H1 (cell line): Measurements from ENCODE around the gene TNF. TPM values are rescaled to one million over a fixed set of nuclear protein-coding genes. Genes with fewer than 3 reads are reported as not detected.

Source experiments
- CTCF ChIA-PET: fragments of 300-600 bp; sonication (Branson Sonifier 250); formaldehyde crosslinking; loops from one replicate; lab custom pipeline; 2021; ENCODE audit not compliant: partially characterized antibody; lab: Charles Lee
- POLR2A ChIA-PET: fragments of 300-600 bp; sonication (Branson Sonifier 250); formaldehyde crosslinking; loops from one replicate; lab custom pipeline; 2021; ENCODE audit warnings: inconsistent platforms; ENCODE audit not compliant: partially characterized antibody; lab: Charles Lee
- DNase-seq, 2 experiments: peaks; one replicate each; pipeline versions ENCODE4 v3.0.0 to v3.0.0-alpha.2; 2010 to 2022; ENCODE audit warnings: low spot score in 2 of 2, low read depth in 1 of 2, mixed read lengths in 1 of 2
- FAIRE-seq: peaks from 2 replicates; lab custom pipeline; 2011; peaks lifted over from hg19 to GRCh38; lab: Jason Lieb, UNC
- H2AFZ ChIP-seq: 2 replicates; pipeline ENCODE4 v1.8.1; 2012; ENCODE audit warnings: low read length, inconsistent platforms
- H2AK5ac ChIP-seq: 2 replicates; pipeline ENCODE4 v1.6.1; 2013; ENCODE audit warnings: low read depth, low read length
- H2BK120ac ChIP-seq: replicated peaks from 2 replicates; pipeline ENCODE3; 2013; ENCODE audit warnings: low read depth, low read length, inconsistent platforms
- H2BK12ac ChIP-seq: 2 replicates; pipeline ENCODE4 v1.6.1; 2013; ENCODE audit warnings: low read depth, low read length
- H2BK15ac ChIP-seq: 2 replicates; pipeline ENCODE4 v1.6.1; 2013; ENCODE audit warnings: low read length
- H2BK20ac ChIP-seq: 2 replicates; pipeline ENCODE4 v1.6.1; 2013; ENCODE audit warnings: low read length
- H2BK5ac ChIP-seq: 2 replicates; pipeline ENCODE4 v1.6.1; 2013; ENCODE audit warnings: low read depth, low read length
- H3K14ac ChIP-seq: 2 replicates; pipeline ENCODE4 v1.6.1; 2013; ENCODE audit warnings: inconsistent platforms; ENCODE audit not compliant: insufficient read length
- H3K18ac ChIP-seq: 2 replicates; pipeline ENCODE4 v1.6.1; 2013; ENCODE audit warnings: low read length; ENCODE audit errors: extremely low read depth
- H3K23ac ChIP-seq: 2 replicates; pipeline ENCODE4 v1.6.1; 2013; ENCODE audit warnings: inconsistent platforms; ENCODE audit not compliant: insufficient read length
- H3K23me2 ChIP-seq: 2 replicates; pipeline ENCODE4 v1.6.1; 2013; ENCODE audit warnings: low read depth, low read length
- H3K27ac ChIP-seq: 2 replicates; pipeline ENCODE4 v1.6.1; 2011; ENCODE audit warnings: low read depth, low read length, inconsistent platforms
- H3K27me3 ChIP-seq, 4 experiments: replicated peaks in 1 of 4; 1 replicate in 1 of 4; 2 replicates in 3 of 4; pipeline versions ENCODE4 v1.6.1 to v1.8.1; 2011 to 2013; ENCODE audit warnings: low read length in 3 of 4, mild to moderate bottlenecking in 3 of 4, inconsistent platforms in 2 of 4, mixed read lengths in 2 of 4, moderate library complexity in 1 of 4; ENCODE audit not compliant: control insufficient read depth in 3 of 4, insufficient read depth in 3 of 4; ENCODE audit errors: extremely low read depth in 1 of 4
- H3K36me3 ChIP-seq, 4 experiments: 2 replicates each; pipeline versions ENCODE4 v1.6.1 to v1.8.1; 2011 to 2013; ENCODE audit warnings: mild to moderate bottlenecking in 4 of 4, low read length in 3 of 4, moderate library complexity in 2 of 4, control low read depth in 1 of 4, inconsistent platforms in 1 of 4; ENCODE audit not compliant: insufficient read depth in 4 of 4, control insufficient read depth in 2 of 4
- H3K4ac ChIP-seq: replicated peaks from 2 replicates; pipeline ENCODE3; 2013; ENCODE audit warnings: low read length, low read depth, mixed read lengths, inconsistent platforms; ENCODE audit not compliant: insufficient read length
- H3K4me1 ChIP-seq, 4 experiments: replicated peaks in 1 of 4; 1 replicate in 1 of 4; 2 replicates in 3 of 4; pipeline versions ENCODE4 v1.6.1 to v1.8.1; 2011 to 2013; ENCODE audit warnings: low read length in 3 of 4, inconsistent platforms in 2 of 4, mixed read lengths in 1 of 4; ENCODE audit not compliant: insufficient read depth in 4 of 4, control insufficient read depth in 3 of 4
- H3K4me2 ChIP-seq, 2 experiments: 2 replicates each; pipeline versions ENCODE4 v1.6.1 to v1.8.1; 2011 to 2013; ENCODE audit warnings: low read depth in 2 of 2, low read length in 2 of 2, control low read depth in 1 of 2, inconsistent platforms in 1 of 2, mild to moderate bottlenecking in 1 of 2; ENCODE audit not compliant: insufficient read depth in 1 of 2
- H3K4me3 ChIP-seq, 4 experiments: fragments of 200-600, 300-600 bp in 1 of 4; sonication (generic), shearing (Covaris generic), sonication (Bioruptor Twin) in 1 of 4; 2 replicates each; pipeline versions ENCODE4 v1.5.1 to v1.8.1; 2011 to 2016; ENCODE audit warnings: low read length in 4 of 4, low read depth in 3 of 4, control low read depth in 2 of 4, inconsistent platforms in 2 of 4, mild to moderate bottlenecking in 2 of 4, mixed read lengths in 1 of 4, moderate library complexity in 1 of 4; ENCODE audit not compliant: insufficient read depth in 2 of 4; ENCODE audit errors: extremely low read depth in 1 of 4
- H3K56ac ChIP-seq: replicated peaks from 2 replicates; pipeline ENCODE3; 2013; ENCODE audit warnings: low read depth, mild to moderate bottlenecking, mixed read lengths, low read length, inconsistent platforms; ENCODE audit not compliant: insufficient read length
- H3K79me1 ChIP-seq: 2 replicates; pipeline ENCODE4 v1.6.1; 2013; ENCODE audit warnings: low read depth, low read length, control low read depth
- H3K79me2 ChIP-seq, 2 experiments: 2 replicates each; pipeline versions ENCODE4 v1.6.1 to v1.8.1; 2012 to 2013; ENCODE audit warnings: low read length in 2 of 2, mild to moderate bottlenecking in 2 of 2, inconsistent platforms in 1 of 2; ENCODE audit not compliant: insufficient read depth in 2 of 2, control insufficient read depth in 1 of 2
- H3K9ac ChIP-seq, 4 experiments: replicated peaks in 1 of 4; 1 replicate in 1 of 4; 2 replicates in 3 of 4; pipeline versions ENCODE4 v1.6.1 to v1.8.1; 2011 to 2013; ENCODE audit warnings: low read depth in 3 of 4, low read length in 3 of 4, control low read depth in 2 of 4, mild to moderate bottlenecking in 2 of 4, moderate library complexity in 2 of 4, inconsistent platforms in 1 of 4; ENCODE audit errors: extremely low read depth in 1 of 4
- H3K9me3 ChIP-seq, 2 experiments: 2 replicates each; pipeline versions ENCODE4 v1.6.1 to v1.8.1; 2012 to 2013; ENCODE audit warnings: mild to moderate bottlenecking in 2 of 2, moderate library complexity in 2 of 2, control low read depth in 1 of 2, inconsistent platforms in 1 of 2, low read depth in 1 of 2, low read length in 1 of 2, mixed read lengths in 1 of 2; ENCODE audit not compliant: insufficient read depth in 2 of 2
- H4K20me1 ChIP-seq, 2 experiments: replicated peaks in 1 of 2; 2 replicates each; pipeline versions ENCODE3 to v1.8.1; 2011 to 2013; ENCODE audit warnings: inconsistent platforms in 2 of 2, low read length in 2 of 2, mild to moderate bottlenecking in 1 of 2; ENCODE audit not compliant: insufficient read depth in 2 of 2, control insufficient read depth in 1 of 2
- H4K5ac ChIP-seq: 2 replicates; pipeline ENCODE4 v1.6.1; 2013; ENCODE audit warnings: low read length, low read depth, mixed read lengths, inconsistent platforms; ENCODE audit not compliant: insufficient read length
- H4K8ac ChIP-seq: 2 replicates; pipeline ENCODE4 v1.8.0; 2013; ENCODE audit warnings: mild to moderate bottlenecking, moderate library complexity, low read length, inconsistent platforms; ENCODE audit not compliant: insufficient read depth; ENCODE audit errors: extremely low read depth
- H4K91ac ChIP-seq: replicated peaks from 2 replicates; pipeline ENCODE3; 2013; ENCODE audit warnings: low read length, mixed read lengths, inconsistent platforms; ENCODE audit not compliant: insufficient read length
- CREB1 ChIP-seq: IDR thresholded peaks from 2 replicates; pipeline ENCODE4 v1.6.1; 2012; ENCODE audit warnings: inconsistent platforms
- POLR2AphosphoS5 ChIP-seq: IDR thresholded peaks from 2 replicates; pipeline ENCODE4 v1.6.1; 2011; ENCODE audit warnings: low read depth, low read length
- POU5F1 ChIP-seq: IDR thresholded peaks from 2 replicates; pipeline ENCODE4 v1.6.1; 2011; ENCODE audit warnings: low read depth, mild to moderate bottlenecking, low read length, moderate library complexity
- SIN3A ChIP-seq, 2 experiments: IDR thresholded peaks in 1 of 2; conservative IDR thresholded peaks in 1 of 2; 2 replicates each; pipeline ENCODE4 v1.6.1; 2011 to 2012; ENCODE audit warnings: low read length in 2 of 2, improper control_type of control experiment in 1 of 2, low read depth in 1 of 2, mild to moderate bottlenecking in 1 of 2
- SIRT6 ChIP-seq: IDR thresholded peaks from one replicate; pipeline ENCODE4 v1.7.1; 2012; ENCODE audit warnings: low read length, inconsistent platforms
- WGBS, 2 experiments: shearing (Covaris generic) in 1 of 2; methylation state at CpG; one replicate each; pipeline versions ENCODE4 v1.1.6 to v1.1.7; 2013 to 2015; ENCODE audit warnings: low lambda C conversion rate in 2 of 2, mixed read lengths in 2 of 2, inconsistent platforms in 1 of 2, low coverage in 1 of 2, missing lambda C conversion rate in 1 of 2; ENCODE audit not compliant: insufficient replicate concordance in 2 of 2, insufficient coverage in 1 of 2, insufficient read length in 1 of 2; ENCODE audit errors: extremely low coverage in 1 of 2, missing lambda C conversion rate in 1 of 2; 5-methylcytosine and 5-hydroxymethylcytosine counted together
- polyA plus RNA-seq, 7 experiments: library from polyadenylated mRNA; depleted of rRNA in 3 of 7; stranded (reverse) in 5 of 7; unstranded in 2 of 7; fragments of >200 nt in 5 of 7; fragments of 200-250 nt in 2 of 7; gene quantifications; 1 replicate in 5 of 7; 2 replicates in 1 of 7; 4 replicates in 1 of 7; pipeline versions ENCODE4 v1.2.1 to v1.2.3, GENCODE V29; 2011 to 2013; ENCODE audit warnings: missing spikeins in 2 of 7, mixed read lengths in 2 of 7
- total RNA-seq: library from RNA; stranded (reverse); fragmentation: NEBNext Ultra II Directional; extraction: Animal tissue kit (Norgen Biotek cat#: 25700); gene quantifications from 2 replicates; pipeline ENCODE4 v1.2.1, GENCODE V29; 2021

The TNF gene
- total and polyA plus RNA-seq, 2 of the 8 experiments (the other 6 are each of a cell fraction or from before 2014, with no cell fraction given): not detected

- Histone ChIP-seq H3K4me3 (no peak overlapping the region), H3K79me1 (no peaks in the 10 kb centered on the region), H2BK20ac (no peak overlapping the region), H4K8ac (no peak overlapping the region), H4K5ac (no peak overlapping the region), H3K9me3 (no peaks in the 10 kb centered on the region), H3K4me1 (peaks cover 0 to 5% (median 3%) of the 10 kb centered on the region in 4 experiments; a peak in 3 of 7 replicates), H3K27ac (no peak overlapping the region; the same call in 1 of the 2 replicates), H2AK5ac (no peak overlapping the region), H4K20me1 (peaks cover 8 to 15% of the 10 kb centered on the region in 2 experiments), H3K4me2 (no peak overlapping the region), H2BK5ac (no peak overlapping the region), H2BK120ac (no peak overlapping the region), H3K23me2 (no peaks in the 10 kb centered on the region), H3K27me3 (no peaks in the 10 kb centered on the region), H2BK15ac (no peak overlapping the region), H2BK12ac (no peak overlapping the region), H3K4ac (no peak overlapping the region), H3K14ac (no peak overlapping the region), H3K9ac (no peak overlapping the region), H3K79me2 (no peaks in the 10 kb centered on the region), H3K56ac (no peak overlapping the region), H2AFZ (no peak overlapping the region), H3K23ac (no peak overlapping the region), H3K18ac (no peak overlapping the region), H3K36me3 (peaks cover 9 to 19% (median 11%) of the 10 kb centered on the region in 4 experiments), H4K91ac (no peak overlapping the region)
- FAIRE-seq: no peak
- POLR2A ChIA-PET: interaction anchor here (0.6 to 18.4 kb wide), 6 partner anchors 13 to 620 kb away, joined by 3 to 428 read pairs (median 4); partner anchors contain the start of genes ATP6V1G2, DDX39B and NFKBIL1
- 98% methylated on average over 4 of the region's 4 CpGs; no CpG with 5 or more reads in 1 of the 2 experiments for WGBS, 2 experiments
- no peak for TF ChIP-seq SIRT6
- no peak for TF ChIP-seq SIN3A (conservative IDR thresholded peaks at IDR 0.05 in 1 of 2, IDR thresholded peaks at IDR 0.05 in 1 of 2; ENCODE audit: low read depth in 1 of 2, low read length in 2 of 2)
- TF ChIP-seq CREB1: no peak
- no peak for TF ChIP-seq POLR2AphosphoS5
- no peak for TF ChIP-seq POU5F1
- CTCF ChIA-PET: interaction anchor here (0.6 to 1.6 kb wide), 3 partner anchors 32 to 71 kb away, joined by 3 to 5 read pairs (median 3); no protein-coding TSS in a partner anchor
- DNase-seq: no peak
Measured at GRCh38 chr6:31525932-31526591, 49.3 kb upstream of the TNF start.
